Right kidney (tissue), 1 donor: Measurements from ENCODE around the gene DNAJC1.

ENCODE experiments used
- DNase-seq: peaks from one replicate; pipeline ENCODE4 v3.0.0-alpha.2; 2016

DNAJC1 gene

GRCh38 chr10:22010973-22011408, 7.5 kb upstream of the DNAJC1 start:
- DNase-seq: no peak

GRCh38 chr10:22010539-22010938, 7.0 kb upstream of the DNAJC1 start:
- DNase-seq: no peak

DNA sequence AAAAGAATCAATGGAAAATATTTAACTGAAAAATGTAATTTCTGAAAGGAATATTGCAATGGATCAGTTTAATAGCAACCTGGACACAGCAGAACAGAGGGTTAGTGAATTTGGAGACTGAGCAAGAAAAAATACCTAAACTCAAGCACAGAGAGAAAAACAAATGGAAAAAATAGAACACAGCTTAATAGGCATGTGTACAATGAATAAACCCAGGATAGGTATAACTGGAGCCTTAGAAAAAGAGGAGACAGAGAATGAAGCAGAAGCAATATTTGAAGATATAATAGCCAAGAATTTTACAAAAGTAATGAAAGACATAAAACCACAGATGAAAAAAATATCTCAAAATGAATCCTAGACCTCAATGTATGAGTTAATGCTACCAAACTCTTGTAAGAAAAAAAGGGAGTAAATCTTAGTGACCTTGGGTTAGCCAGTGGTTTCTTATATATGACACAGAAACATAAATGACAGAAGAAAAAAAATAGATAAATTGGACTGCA, 2.9 kb upstream of the DNAJC1 start:
- no peak for DNase-seq

DNA sequence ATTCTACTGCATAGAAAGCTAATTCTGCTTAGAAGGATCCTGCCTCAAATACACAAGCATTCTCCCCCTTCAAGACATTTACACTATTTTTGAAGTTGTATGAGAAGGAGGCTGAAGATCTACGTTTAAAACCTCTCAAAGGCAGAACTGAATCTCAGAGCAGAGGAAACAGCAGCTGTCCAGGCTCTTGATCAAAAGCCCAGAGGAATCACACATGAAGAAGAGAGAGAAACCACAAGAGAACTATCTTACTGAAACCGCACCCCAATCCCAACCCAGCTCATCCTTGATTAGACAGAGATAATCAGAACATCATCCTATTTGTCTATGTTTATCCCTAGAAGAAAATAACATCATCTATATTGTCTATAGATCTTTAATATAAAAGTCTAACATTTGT, 2.2 kb upstream of the DNAJC1 start:
- DNase-seq: no peak

GRCh38 chr10:22003964-22004281, 393 bp upstream of the DNAJC1 start:
- DNase-seq: no peak

DNA sequence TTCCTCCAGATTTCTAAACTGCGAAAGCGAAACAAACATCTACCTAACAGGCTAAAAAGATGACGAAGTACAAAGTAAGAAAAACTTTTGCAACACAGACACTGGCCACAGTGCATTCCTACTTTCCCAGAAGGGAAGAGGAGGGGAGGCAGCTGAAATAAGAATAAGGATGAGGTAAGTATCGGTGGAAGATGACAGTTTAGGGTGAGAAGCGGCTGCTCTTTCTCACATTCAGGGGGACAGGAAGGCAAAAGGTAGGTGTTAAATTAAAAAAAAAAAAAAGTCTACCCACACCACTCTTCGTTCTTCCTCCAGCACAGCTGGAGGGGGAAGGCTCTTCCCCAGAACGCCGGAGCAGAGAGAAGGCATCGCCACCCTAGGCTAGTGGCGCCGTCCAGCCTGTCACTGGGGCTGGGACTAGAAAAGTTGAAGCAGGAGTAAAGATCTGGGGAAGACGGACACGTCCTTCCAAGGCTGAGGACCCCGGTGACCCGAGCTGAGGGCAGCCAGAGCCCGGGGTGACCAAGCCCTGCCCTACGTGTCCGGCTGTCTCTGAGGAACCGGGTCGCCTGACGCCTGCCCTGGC, 846 bp downstream of the DNAJC1 start:
- no peak for DNase-seq

GRCh38 chr10:21995557-21995956, 8.0 kb downstream of the DNAJC1 start:
- no peak for DNase-seq

DNA sequence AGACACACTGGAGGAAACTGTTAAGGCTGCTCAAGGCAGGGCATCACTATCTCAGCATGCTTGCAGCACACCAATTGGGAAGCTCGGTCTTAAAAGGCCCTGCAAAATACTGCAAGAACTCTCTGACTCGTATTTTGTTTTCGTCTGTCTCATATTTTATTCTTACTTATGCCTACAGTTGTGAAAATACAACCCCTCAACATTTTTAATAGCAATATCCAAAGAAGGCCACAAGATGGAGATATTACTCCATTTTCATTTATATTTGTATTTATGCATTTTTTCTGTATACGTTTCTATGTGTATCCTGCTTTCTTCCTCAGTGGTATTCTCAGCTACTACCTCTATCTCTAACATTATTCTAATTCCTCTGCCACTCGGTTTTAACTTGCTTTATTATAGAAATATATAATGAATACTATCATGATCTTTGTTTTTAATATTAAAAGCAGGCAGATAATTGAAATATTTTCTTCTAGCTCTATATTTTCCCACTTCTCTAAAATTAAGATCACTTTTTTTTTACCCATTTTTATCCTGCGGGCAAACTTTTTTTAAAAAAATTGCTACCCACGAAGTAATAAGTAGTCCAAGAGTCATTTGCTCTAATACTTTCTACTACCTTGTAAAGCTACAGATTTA, 10.0 kb downstream of the DNAJC1 start:
- no peak for DNase-seq

DNA sequence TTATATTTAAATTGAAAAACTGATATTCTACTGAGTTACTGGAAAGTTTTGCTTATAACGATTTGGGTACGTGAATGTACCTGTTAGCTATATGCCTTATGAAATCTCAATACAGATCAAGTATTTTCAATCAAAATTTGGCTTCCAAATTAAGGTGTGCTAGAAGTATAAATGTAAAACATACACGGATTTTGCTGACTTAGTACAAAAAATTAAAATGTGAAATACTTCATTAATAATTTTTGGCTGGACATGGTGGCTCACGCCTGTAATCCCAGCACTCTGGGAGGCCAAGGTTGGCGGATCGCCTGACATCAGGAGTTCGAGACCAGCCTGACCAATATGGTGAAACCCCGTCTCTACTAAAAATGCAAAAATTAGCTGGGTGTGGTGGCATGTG, 11.7 kb downstream of the DNAJC1 start:
- DNase-seq: no peak

- DNase-seq: no peak
Observed at GRCh38 chr10:21990449-21990848, 13.1 kb downstream of the DNAJC1 start.

GRCh38 chr10:21989453-21990154, 13.9 kb downstream of the DNAJC1 start:
- DNase-seq: peak; percentile 23

GRCh38 chr10:21985541-21985940, 18.0 kb downstream of the DNAJC1 start:
- no peak for DNase-seq

GRCh38 chr10:21981118-21981517, 22.4 kb downstream of the DNAJC1 start:
- DNase-seq: no peak

GRCh38 chr10:21980691-21981090, 22.8 kb downstream of the DNAJC1 start:
- DNase-seq: no peak

DNA sequence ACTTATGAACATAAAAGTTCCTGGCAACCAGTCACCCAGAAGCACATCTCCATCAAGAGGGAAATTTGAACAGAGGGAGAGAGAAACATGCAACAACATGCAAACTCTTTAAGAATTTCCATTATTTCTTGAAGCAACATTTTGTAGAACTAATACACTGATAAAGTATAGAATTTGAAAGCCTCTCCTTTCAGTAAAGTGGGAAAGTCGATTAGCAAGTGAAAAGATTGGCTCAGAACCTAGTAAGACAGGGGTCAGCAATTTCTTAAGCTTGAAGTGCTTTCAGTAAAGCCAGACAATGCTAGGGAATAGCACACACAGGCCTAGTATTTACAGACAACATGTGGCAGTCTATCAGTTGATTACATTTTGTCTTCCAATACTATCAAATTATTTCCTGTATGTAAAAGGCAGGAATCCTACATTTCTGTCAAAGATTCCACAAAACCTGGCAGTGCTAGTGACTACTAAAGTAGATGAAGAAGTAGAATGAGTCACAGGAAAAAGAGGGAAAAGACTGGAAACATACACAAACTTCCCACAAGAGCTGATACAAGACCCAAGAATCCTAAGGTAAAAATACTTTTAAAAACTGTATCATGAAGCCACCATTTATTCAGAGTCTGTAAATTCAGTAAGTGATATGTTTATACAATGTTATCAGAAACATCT, 25.2 kb downstream of the DNAJC1 start:
- DNase-seq: no peak

GRCh38 chr10:21976739-21977138, 26.8 kb downstream of the DNAJC1 start:
- no peak for DNase-seq

DNA sequence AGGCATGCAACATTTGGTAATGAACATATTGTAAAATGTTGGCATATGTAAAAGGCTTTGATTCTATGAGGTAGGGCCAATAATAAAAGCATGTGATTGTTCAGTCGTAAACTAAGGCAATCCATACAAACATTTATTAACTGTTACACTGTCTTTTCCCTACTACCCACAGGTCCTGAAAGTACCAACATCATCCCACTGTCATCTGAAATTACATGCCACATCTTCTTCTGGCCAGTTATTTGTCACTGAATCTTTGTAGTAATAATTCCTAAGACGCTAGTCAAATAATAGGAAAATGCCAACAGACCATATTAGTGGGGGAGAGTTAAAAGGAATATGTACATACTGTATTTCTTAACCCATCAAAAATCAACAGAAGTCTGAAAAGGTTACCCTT, 27.2 kb downstream of the DNAJC1 start:
- no peak for DNase-seq

DNA sequence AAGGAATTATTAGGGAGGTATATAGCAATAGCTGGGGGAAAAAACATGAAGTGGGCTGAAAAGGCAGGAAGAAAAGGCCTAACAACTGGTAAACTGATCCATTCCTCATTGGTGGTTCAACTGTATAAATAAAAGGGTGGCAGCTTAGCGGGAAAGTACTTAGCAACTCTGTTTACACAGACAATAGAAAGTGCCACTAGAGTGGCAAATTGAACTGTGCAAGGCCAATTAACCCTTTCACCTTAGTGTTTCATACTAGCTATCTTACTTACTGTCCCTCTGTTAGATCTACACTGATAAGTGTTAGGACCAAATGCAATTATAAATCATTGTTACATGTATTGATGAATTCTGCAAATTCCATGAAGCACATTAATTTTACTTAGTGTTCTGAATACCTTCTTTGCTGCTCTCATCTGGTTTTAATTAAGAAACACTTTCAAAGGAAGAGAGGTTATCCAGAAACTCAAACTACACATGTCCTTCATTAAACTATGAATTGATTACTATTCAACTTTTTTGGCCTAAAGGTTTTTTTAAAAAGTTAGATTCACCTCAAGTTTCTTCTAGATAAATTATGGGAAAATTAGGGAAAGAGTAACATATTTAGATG, 28.0 kb downstream of the DNAJC1 start:
- no peak for DNase-seq

GRCh38 chr10:21972584-21972983, 30.9 kb downstream of the DNAJC1 start:
- no peak for DNase-seq

DNA sequence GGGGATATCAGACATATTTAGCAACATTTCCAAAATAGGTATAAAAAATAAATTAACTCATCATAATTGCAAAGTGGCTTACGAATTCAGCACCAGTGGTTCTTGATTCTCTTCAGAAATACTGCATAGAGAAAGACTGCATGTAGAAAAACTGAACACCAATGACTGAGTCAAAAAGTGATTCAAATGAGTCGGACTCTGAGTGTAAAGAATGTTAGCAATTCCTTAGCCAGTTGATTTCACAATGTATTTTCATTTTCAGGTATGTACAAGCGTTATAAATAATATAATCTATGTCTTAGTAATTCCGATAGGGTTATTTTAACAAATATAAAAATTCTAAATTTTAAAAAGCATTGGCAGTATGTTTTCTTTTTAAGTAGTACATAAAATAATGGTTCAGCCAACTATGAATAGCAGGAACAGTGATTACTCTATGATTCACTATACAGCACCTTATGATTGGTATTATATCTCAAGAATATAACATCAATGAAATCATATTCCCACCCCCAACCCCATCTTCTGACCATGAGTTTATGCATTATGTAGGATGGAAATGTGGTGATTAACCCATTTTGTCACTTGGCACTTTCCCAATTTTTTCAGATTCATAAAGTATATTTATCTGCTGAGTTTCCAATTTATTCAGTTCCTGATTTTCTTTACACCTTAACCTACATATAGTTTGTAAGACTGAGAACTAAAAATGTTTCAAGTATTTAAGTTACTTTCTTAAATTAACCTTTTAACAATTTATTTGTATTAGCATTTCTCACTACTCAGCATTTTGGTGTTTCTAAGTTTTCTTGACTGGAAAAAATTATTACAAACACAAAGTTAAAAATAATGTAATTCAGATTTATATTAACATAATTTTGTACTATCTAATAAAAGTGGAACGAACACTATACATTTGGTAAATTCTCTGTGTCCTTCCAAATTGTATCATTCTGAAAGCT, 33.9 kb downstream of the DNAJC1 start:
- no peak for DNase-seq

GRCh38 chr10:21964983-21965665, 38.4 kb downstream of the DNAJC1 start:
- no peak for DNase-seq
